ENCODE results near the gene CCDC102A. TPM values are rescaled to one million over a fixed set of nuclear protein-coding genes. Genes with fewer than 3 reads are reported as not detected.

The CCDC102A gene
- total RNA-seq, 5 donors from 2014 or later (not counting 1 experiment from before 2014, with no cell fraction given): 6.1 to 11.2 (median 6.6) TPM

GRCh38 chr16:57567691-57568090 is 31.3 kb upstream of the CCDC102A start:
- H3K4me3 Mint-ChIP-seq: no peak overlapping the region

GRCh38 chr16:57566436-57566835 is 30.1 kb upstream of the CCDC102A start:
- peaks cover 18 to 50% of the 10 kb centered on the region in 2 donors for H3K36me3 ChIP-seq (ENCODE audit: control insufficient read depth in 2 of 2, extremely low read depth in 1 of 2, insufficient read depth in 1 of 2, low read length in 1 of 2)
- H3K27me3 ChIP-seq (replicated peaks in 1 of 2; ENCODE audit: control insufficient read depth in 2 of 2, extremely low read depth in 1 of 2, insufficient read depth in 2 of 2, low read length in 1 of 2): no peaks in the 10 kb centered on the region
- no peak overlapping the region for H3K27ac ChIP-seq (ENCODE audit: low read length)
- DNase-seq (no peak), ATAC-seq (replicated peaks in 1 of 4) (no peak)
- Mint-ChIP-seq H3K27me3 (no peaks in the 10 kb centered on the region), H3K9me3 (peaks cover under 1 to 7% (median 1%) of the 10 kb centered on the region in 3 donors), H3K36me3 (peaks cover 23% of the 10 kb centered on the region), H3K4me1 (peaks cover 0 to 5% (median 0%) of the 10 kb centered on the region in 3 donors), H3K4me3 (no peak overlapping the region), H3K27ac (no peak overlapping the region)
- WGBS (ENCODE audit: insufficient coverage): 84% methylated on average over 3 of the region's 3 CpGs
- ChIA-PET POLR2A (no interaction called here), CTCF (no interaction called here)
- peaks cover 0 to 3% of the 10 kb centered on the region in 2 experiments for H3K4me1 ChIP-seq (ENCODE audit: control insufficient read depth in 1 of 2, extremely low read depth in 1 of 2, insufficient read depth in 2 of 2, low read length in 2 of 2)
- H3K9me3 ChIP-seq: no peaks in the 10 kb centered on the region
- H3K4me3 ChIP-seq (ENCODE audit: control insufficient read depth in 1 of 2, extremely low read depth in 1 of 2, low read length in 1 of 2): no peak overlapping the region

More at GRCh38 chr16:57567691-57568090, 31.3 kb upstream of the CCDC102A start:
- Mint-ChIP-seq H3K9me3 (peaks cover 0 to 6% (median 0%) of the 10 kb centered on the region in 3 donors), H3K4me1 (peaks cover 0 to 5% (median 0%) of the 10 kb centered on the region in 3 donors), H3K27ac (no peak overlapping the region), H3K36me3 (peaks cover 16% of the 10 kb centered on the region), H3K27me3 (no peaks in the 10 kb centered on the region)
- H3K27ac ChIP-seq (ENCODE audit: low read length): no peak overlapping the region
- peaks cover 18 to 45% of the 10 kb centered on the region in 2 donors for H3K36me3 ChIP-seq (ENCODE audit: control insufficient read depth in 2 of 2, extremely low read depth in 1 of 2, insufficient read depth in 1 of 2, low read length in 1 of 2)
- ATAC-seq (replicated peaks in 1 of 4) (no peak), DNase-seq (no peak)
- ChIA-PET CTCF (no interaction called here), POLR2A (no interaction called here)
- no peaks in the 10 kb centered on the region for H3K9me3 ChIP-seq
- no peaks in the 10 kb centered on the region for H3K27me3 ChIP-seq (replicated peaks in 1 of 2; ENCODE audit: control insufficient read depth in 2 of 2, extremely low read depth in 1 of 2, insufficient read depth in 2 of 2, low read length in 1 of 2)
- over 99% methylated on average over 12 of the region's 18 CpGs for WGBS (ENCODE audit: insufficient coverage)
- peaks cover 0 to 3% of the 10 kb centered on the region in 2 experiments for H3K4me1 ChIP-seq (ENCODE audit: control insufficient read depth in 1 of 2, extremely low read depth in 1 of 2, insufficient read depth in 2 of 2, low read length in 2 of 2)
- H3K4me3 ChIP-seq (ENCODE audit: control insufficient read depth in 1 of 2, extremely low read depth in 1 of 2, low read length in 1 of 2): no peak overlapping the region

GRCh38 chr16:57565461-57565860 is 29.1 kb upstream of the CCDC102A start:
- no peak overlapping the region for H3K27ac ChIP-seq (ENCODE audit: low read length)
- Mint-ChIP-seq H3K4me3 (no peak overlapping the region), H3K36me3 (peaks cover 28% of the 10 kb centered on the region), H3K27me3 (no peaks in the 10 kb centered on the region), H3K27ac (no peak overlapping the region), H3K9me3 (peaks cover 3 to 12% (median 7%) of the 10 kb centered on the region in 3 donors), H3K4me1 (peaks cover 0 to 5% (median 0%) of the 10 kb centered on the region in 3 donors)
- DNase-seq: no peak
- no peak for ATAC-seq (replicated peaks in 1 of 4)
- H3K4me1 ChIP-seq (ENCODE audit: control insufficient read depth in 1 of 2, extremely low read depth in 1 of 2, insufficient read depth in 2 of 2, low read length in 2 of 2): peaks cover 0 to 3% of the 10 kb centered on the region in 2 experiments
- H3K27me3 ChIP-seq (replicated peaks in 1 of 2; ENCODE audit: control insufficient read depth in 2 of 2, extremely low read depth in 1 of 2, insufficient read depth in 2 of 2, low read length in 1 of 2): no peaks in the 10 kb centered on the region
- ChIA-PET CTCF (interaction anchor here in 1 of 2 donors (0.6 kb wide), 1 partner anchor 14 kb away, joined by 3 read pairs; no protein-coding TSS in a partner anchor), POLR2A (no interaction called here)
- WGBS (ENCODE audit: insufficient coverage): 100% methylated on average over 2 of the region's 3 CpGs
- H3K4me3 ChIP-seq (ENCODE audit: control insufficient read depth in 1 of 2, extremely low read depth in 1 of 2, low read length in 1 of 2): no peak overlapping the region
- H3K9me3 ChIP-seq: no peaks in the 10 kb centered on the region
- H3K36me3 ChIP-seq (ENCODE audit: control insufficient read depth in 2 of 2, extremely low read depth in 1 of 2, insufficient read depth in 1 of 2, low read length in 1 of 2): peaks cover 14 to 50% of the 10 kb centered on the region in 2 donors

- WGBS (ENCODE audit: insufficient coverage): 72% methylated on average over 9 of the region's 10 CpGs
- no peak overlapping the region for H3K4me3 Mint-ChIP-seq
These were observed 28.4 kb upstream of the CCDC102A start for GRCh38 chr16:57564571-57565270.

GRCh38 chr16:57563761-57564160 is 27.4 kb upstream of the CCDC102A start:
- no peak overlapping the region for H3K27ac Mint-ChIP-seq

More at GRCh38 chr16:57564571-57565270, 28.4 kb upstream of the CCDC102A start:
- ChIA-PET POLR2A (no interaction called here), CTCF (interaction anchor here in 1 of 2 donors (0.6 kb wide), 1 partner anchor 13 kb away, joined by 3 read pairs; no protein-coding TSS in a partner anchor)
- DNase-seq (no peak), ATAC-seq (replicated peaks in 1 of 4) (no peak)
- H3K4me1 ChIP-seq (ENCODE audit: control insufficient read depth in 1 of 2, extremely low read depth in 1 of 2, insufficient read depth in 2 of 2, low read length in 2 of 2): peaks cover 0 to 3% of the 10 kb centered on the region in 2 experiments
- H3K27ac ChIP-seq (ENCODE audit: low read length): no peak overlapping the region
- peaks cover 0 to 4% (median 0%) of the 10 kb centered on the region in 3 donors for H3K4me1 Mint-ChIP-seq
- H3K27me3 ChIP-seq (replicated peaks in 1 of 2; ENCODE audit: control insufficient read depth in 2 of 2, extremely low read depth in 1 of 2, insufficient read depth in 2 of 2, low read length in 1 of 2): no peaks in the 10 kb centered on the region
- H3K9me3 Mint-ChIP-seq: peaks cover 7 to 15% (median 14%) of the 10 kb centered on the region in 3 donors
- peaks cover 32% of the 10 kb centered on the region for H3K36me3 Mint-ChIP-seq
- H3K4me3 ChIP-seq (ENCODE audit: control insufficient read depth in 1 of 2, extremely low read depth in 1 of 2, low read length in 1 of 2): no peak overlapping the region
- H3K27me3 Mint-ChIP-seq: peaks cover 0 to 2% of the 10 kb centered on the region in 2 donors
- peaks cover 2% of the 10 kb centered on the region for H3K9me3 ChIP-seq
- H3K36me3 ChIP-seq (ENCODE audit: control insufficient read depth in 2 of 2, extremely low read depth in 1 of 2, insufficient read depth in 1 of 2, low read length in 1 of 2): peaks cover 11 to 45% of the 10 kb centered on the region in 2 donors
- peak overlapping the region in 1 of 2 donors; percentile 34 for H3K27ac Mint-ChIP-seq

GRCh38 chr16:57563487-57563750 is 27.0 kb upstream of the CCDC102A start:
- H3K27ac Mint-ChIP-seq: no peak overlapping the region

More at GRCh38 chr16:57563761-57564160, 27.4 kb upstream of the CCDC102A start:
- ChIA-PET POLR2A (no interaction called here), CTCF (no interaction called here)
- peaks cover 11 to 38% of the 10 kb centered on the region in 2 donors for H3K36me3 ChIP-seq (ENCODE audit: control insufficient read depth in 2 of 2, extremely low read depth in 1 of 2, insufficient read depth in 1 of 2, low read length in 1 of 2)
- Mint-ChIP-seq H3K36me3 (peaks cover 25% of the 10 kb centered on the region), H3K4me3 (no peak overlapping the region), H3K27me3 (peaks cover 0 to 2% of the 10 kb centered on the region in 2 donors), H3K4me1 (no peaks in the 10 kb centered on the region), H3K9me3 (peaks cover 7 to 14% (median 10%) of the 10 kb centered on the region in 3 donors)
- H3K9me3 ChIP-seq: peaks cover 2% of the 10 kb centered on the region
- no peaks in the 10 kb centered on the region for H3K27me3 ChIP-seq (replicated peaks in 1 of 2; ENCODE audit: control insufficient read depth in 2 of 2, extremely low read depth in 1 of 2, insufficient read depth in 2 of 2, low read length in 1 of 2)
- WGBS (ENCODE audit: insufficient coverage): 90% methylated on average over 12 of the region's 12 CpGs
- H3K4me1 ChIP-seq (ENCODE audit: control insufficient read depth in 1 of 2, extremely low read depth in 1 of 2, insufficient read depth in 2 of 2, low read length in 2 of 2): peaks cover 0 to 3% of the 10 kb centered on the region in 2 experiments
- no peak overlapping the region for H3K27ac ChIP-seq (ENCODE audit: low read length)
- no peak for DNase-seq
- H3K4me3 ChIP-seq (ENCODE audit: control insufficient read depth in 1 of 2, extremely low read depth in 1 of 2, low read length in 1 of 2): no peak overlapping the region
- ATAC-seq (replicated peaks in 1 of 4): no peak

More at GRCh38 chr16:57563487-57563750, 27.0 kb upstream of the CCDC102A start:
- peaks cover 0 to 3% of the 10 kb centered on the region in 2 experiments for H3K4me1 ChIP-seq (ENCODE audit: control insufficient read depth in 1 of 2, extremely low read depth in 1 of 2, insufficient read depth in 2 of 2, low read length in 2 of 2)
- peaks cover 11 to 38% of the 10 kb centered on the region in 2 donors for H3K36me3 ChIP-seq (ENCODE audit: control insufficient read depth in 2 of 2, extremely low read depth in 1 of 2, insufficient read depth in 1 of 2, low read length in 1 of 2)
- DNase-seq (no peak), ATAC-seq (replicated peaks in 1 of 4) (no peak)
- H3K27me3 Mint-ChIP-seq: peaks cover 0 to 3% of the 10 kb centered on the region in 2 donors
- H3K27ac ChIP-seq (ENCODE audit: low read length): no peak overlapping the region
- H3K27me3 ChIP-seq (replicated peaks in 1 of 2; ENCODE audit: control insufficient read depth in 2 of 2, extremely low read depth in 1 of 2, insufficient read depth in 2 of 2, low read length in 1 of 2): no peaks in the 10 kb centered on the region
- ChIA-PET POLR2A (no interaction called here), CTCF (no interaction called here)
- no peak overlapping the region for H3K4me3 ChIP-seq (ENCODE audit: control insufficient read depth in 1 of 2, extremely low read depth in 1 of 2, low read length in 1 of 2)
- H3K36me3 Mint-ChIP-seq: peaks cover 24% of the 10 kb centered on the region
- H3K9me3 Mint-ChIP-seq: peaks cover 7 to 14% (median 10%) of the 10 kb centered on the region in 3 donors
- peaks cover 0 to 1% (median 0%) of the 10 kb centered on the region in 3 donors for H3K4me1 Mint-ChIP-seq
- 100% methylated on average over 3 of the region's 3 CpGs for WGBS (ENCODE audit: insufficient coverage)
- peaks cover 2% of the 10 kb centered on the region for H3K9me3 ChIP-seq
- H3K4me3 Mint-ChIP-seq: no peak overlapping the region
